Cerebellar nuclear complex (tissue), 1 donor: ENCODE data around the gene SYT5.
"Not testable (repeated sequence)": the region's sequence is repeated elsewhere in the genome, so short reads cannot be mapped to it uniquely, and the experiment has no call there.

Experiments
- DNase-seq, 2 experiments: peaks; one replicate each; lab custom pipeline; 2025; lab: John Stamatoyannopoulos, UW

SYT5 gene

DNA sequence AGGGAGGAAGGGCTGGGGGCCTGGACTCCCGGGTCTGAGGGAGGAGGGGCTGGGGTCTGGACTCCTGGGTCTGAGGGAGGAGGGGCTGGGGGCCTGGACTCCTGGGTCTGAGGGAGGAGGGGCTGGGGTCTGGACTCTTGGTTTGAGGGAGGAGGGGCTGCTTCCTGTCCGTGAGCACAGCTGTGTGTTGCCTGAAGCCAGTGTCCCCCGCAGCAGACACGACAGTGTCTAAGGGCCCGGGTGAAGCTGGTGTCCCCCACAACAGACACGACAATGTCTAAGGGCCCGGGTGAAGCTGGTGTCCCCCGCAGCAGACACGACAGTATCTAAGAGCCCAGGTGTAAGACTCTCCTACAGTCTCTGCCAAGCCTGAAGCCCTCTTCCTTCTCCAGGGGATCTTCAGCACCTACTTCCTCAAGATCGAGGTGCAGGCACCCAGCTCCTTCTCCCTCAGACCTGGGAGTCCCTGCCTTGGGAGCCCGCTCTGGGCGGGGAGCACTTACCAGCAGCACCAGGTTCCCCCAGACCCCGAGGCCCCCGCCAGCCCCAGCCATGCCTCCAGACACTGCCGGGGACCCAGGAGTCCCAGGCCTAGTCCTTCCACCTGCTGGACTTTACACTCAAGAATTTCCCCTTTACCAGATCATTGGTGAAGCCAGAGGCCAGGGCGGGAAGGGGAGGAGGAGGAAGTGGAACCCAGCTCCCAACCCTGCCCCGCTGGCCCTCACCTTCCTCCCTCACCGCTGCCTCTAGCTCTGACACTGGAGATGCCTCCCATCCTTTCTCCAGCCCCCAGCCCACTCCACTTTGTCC is 29.0 kb upstream of the SYT5 start, which contains the start of gene PTPRH:
TSS of gene PTPRH (minus strand) at position 622 of the 813 bp plus-strand sequence. CDS start at position 554, 68 bp downstream.
- DNase-seq: no peak

DNA sequence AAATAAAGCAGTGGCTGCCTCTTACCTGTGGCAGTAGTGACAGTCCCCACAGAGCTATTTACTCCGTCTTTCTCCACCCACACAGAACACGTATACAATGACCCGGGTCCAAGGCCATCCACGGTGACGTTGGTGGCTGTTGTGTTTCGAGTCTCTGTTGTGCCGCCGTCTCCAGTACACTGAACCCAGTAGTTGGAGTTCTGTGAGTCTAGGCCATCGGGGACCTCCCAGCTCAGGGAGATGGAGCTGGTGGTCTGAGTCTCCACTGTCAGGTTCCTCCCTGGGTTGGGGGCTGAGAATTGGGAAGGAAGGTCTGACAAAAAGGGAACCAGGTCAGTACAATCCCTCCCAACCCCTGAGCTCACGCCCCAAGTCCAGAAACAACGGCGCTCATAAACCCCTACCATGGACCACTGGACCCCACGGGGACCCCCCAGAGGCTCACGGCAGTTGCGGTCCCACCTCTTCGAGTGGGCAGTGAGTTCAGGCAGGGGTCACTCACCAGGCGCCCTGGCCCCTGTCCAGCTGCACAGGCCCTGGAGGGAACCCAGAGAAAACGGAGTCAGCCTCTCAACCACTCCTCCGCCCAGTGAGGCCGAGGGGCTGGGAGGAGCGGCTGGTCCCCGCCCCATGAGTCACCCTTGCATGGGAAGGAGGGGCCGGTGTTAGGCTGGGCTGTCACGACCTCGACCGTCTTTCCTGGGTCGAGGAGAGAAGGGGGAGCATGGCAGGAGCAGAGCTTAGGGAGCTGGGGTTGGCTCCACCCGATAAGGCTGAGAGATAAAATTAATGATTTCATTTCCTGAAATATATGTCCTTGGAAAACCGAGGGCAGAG is 26.8 kb upstream of the SYT5 start:
- no peak for DNase-seq

- DNase-seq: not testable (repeated sequence)
Measured at GRCh38 chr19:55202199-55202598, 22.1 kb upstream of the SYT5 start.

- no peak for DNase-seq
Measured at GRCh38 chr19:55199620-55200204, 19.6 kb upstream of the SYT5 start.

- DNase-seq: no peak
Measured at GRCh38 chr19:55198651-55199050, 18.6 kb upstream of the SYT5 start.

DNA sequence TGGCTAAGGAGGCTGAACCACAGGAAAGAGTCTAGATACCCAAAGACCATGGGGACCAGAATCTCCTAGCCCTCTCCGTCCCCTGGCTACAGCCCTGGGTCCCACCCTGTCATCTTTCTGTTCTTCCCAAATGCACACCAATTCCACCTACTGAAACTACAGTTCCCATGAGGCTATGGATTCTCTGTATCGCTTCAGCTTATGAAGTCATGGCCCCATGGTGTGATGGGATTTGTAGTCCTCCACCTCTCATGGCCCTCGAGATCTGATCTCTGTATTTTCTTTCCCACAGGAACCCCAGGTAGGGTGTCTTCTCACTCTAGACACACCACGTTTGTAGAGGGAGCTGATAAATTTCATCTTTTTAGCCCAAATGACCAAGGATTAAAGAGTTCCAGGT is 17.4 kb upstream of the SYT5 start:
- no peak for DNase-seq

- DNase-seq: no peak
Measured at GRCh38 chr19:55196803-55197202, 16.7 kb upstream of the SYT5 start.

- no peak for DNase-seq
Measured at GRCh38 chr19:55193481-55193880, 13.4 kb upstream of the SYT5 start.

DNA sequence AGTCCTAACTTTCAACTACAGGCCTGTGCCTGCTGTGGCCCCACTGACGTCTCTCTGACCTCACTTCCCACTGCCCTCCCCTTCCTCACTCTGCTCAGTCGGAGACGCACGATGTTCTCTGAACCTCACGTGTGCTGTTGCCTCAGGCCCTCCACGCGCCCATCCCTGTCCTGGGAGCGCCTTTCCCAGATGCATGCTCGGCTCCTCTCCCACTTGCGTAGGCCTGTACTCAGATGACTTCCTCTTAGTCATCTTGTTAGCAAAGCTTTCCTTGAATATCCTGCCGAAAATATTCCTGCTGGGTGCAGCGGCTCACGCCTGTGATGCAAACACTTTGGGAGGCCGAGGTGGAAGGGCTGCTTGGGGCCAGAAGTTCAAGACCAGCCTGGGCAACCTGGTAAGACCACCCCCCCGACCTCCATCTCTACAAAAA is 9.3 kb upstream of the SYT5 start:
- no peak for DNase-seq

DNA sequence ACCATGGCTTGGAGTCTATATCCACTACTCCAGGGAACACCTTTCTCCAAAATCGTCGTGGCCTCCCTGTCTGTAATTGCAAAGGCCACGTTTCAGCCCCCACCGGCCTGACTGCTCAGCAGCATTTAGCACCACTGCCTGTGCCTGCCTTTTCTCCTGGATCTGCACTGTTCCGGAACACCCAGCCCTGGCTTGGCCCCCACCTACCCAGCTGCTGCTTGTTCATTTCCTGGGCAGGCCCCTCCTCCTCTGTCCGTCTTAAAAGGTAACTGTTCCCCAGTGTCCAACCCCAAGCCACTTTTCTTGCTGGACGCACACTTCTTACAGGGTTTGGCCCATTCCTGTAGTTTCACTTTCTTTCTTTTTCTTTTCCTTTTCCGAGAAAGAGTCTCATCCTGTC is 8.5 kb upstream of the SYT5 start:
- no peak for DNase-seq

GRCh38 chr19:55186080-55186479 is 6.0 kb upstream of the SYT5 start:
- no peak for DNase-seq

- no peak for DNase-seq
Measured at GRCh38 chr19:55181740-55182139, 1.7 kb upstream of the SYT5 start.

DNA sequence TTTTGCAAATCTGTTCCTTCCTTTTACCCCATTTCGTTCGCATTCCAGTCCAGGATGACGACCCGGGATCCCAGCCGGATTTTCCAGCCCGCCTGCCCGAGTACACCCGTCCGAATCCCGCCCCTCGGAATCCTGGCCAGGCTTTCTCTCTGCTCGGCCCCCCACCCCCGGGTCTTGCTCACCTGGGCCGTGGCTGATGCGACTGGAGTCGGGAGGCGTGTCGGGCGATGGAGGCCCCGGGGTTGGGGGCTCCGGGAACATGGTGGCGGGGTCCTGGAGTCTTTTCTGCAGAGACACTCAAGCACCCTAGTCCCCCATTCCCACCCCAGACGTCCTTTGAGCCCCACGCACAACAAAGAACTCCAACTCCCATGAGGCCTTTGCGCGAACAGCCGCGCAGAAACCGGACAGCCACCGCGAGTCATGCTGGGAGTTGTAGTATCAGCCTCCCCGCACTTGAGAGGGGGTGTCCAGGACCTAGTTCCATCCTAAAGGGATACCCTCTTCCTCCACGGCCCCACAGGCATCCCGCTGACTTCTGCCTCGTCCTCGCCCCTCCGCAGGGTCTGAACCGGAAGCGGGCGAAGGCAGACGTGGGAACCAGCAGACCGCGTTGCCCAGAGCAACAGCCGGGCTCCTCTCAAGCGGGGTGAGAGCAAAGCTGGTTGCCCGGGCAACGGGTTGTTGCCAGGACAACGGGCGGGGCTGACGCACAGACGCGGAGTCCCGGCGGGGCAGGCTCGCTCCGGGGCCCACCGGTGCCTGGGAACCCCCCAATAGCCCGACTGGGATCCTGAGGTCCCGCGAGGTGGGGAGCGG is 1.1 kb downstream of the SYT5 start:
- DNase-seq: peak; percentile 72 to 81

DNA sequence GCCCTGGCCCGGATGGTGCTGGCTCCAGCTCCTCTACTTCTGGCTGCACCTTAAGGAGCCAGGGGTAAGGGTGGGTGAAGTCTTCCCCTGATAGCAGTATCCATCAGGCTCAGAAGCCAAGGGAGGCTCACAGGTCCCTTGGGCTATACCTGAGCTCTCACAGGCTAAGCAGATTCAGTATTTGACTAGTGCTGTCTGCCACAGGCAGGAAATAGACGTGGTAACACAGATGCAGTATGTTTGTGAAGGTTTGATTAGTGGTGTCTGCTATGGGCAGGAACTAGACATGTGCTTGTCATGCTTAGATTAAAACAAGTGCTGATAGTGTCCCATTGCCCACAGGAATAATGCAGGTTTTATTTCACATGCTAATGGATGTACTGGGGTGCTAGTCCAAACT is 4.0 kb downstream of the SYT5 start:
- no peak for DNase-seq

DNA sequence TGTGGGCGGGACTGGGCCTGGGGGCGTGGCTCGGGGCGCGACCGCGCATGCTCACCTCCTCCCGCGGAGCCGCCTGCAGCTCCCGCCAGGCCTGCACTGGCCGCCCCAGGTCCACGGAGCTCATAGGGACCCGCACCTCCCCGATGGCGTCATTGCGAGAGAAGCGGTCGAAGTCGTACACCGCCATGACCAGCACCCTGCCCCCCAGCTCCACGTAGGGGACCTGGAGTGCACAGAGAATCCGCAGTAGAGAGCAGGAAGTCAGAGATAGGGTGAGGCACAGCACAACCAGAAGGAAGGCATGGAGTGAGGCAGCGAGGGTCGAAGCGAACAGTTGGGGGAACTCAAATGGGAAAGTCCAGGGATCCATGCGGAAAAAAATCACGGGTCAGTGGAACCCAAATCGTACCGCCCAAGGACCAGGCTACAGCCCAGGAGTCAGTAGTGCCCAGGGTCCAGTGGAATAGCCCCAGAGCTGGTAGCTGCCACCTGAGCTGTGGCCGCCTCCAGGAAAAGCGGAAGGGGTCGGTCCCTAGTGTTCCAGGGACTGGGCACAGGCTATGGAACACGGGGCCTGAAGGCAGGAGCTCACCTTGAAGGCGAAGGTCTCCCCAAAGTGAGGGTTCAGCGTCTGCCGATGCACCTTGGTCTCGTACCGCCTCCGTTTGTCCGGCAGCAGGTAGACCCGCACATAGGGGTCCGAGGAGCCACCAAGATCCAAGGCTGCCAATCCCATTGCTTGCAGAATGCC is 4.8 kb downstream of the SYT5 start:
- DNase-seq: no peak

- no peak for DNase-seq
Measured at GRCh38 chr19:55174425-55175116, 5.5 kb downstream of the SYT5 start.

DNA sequence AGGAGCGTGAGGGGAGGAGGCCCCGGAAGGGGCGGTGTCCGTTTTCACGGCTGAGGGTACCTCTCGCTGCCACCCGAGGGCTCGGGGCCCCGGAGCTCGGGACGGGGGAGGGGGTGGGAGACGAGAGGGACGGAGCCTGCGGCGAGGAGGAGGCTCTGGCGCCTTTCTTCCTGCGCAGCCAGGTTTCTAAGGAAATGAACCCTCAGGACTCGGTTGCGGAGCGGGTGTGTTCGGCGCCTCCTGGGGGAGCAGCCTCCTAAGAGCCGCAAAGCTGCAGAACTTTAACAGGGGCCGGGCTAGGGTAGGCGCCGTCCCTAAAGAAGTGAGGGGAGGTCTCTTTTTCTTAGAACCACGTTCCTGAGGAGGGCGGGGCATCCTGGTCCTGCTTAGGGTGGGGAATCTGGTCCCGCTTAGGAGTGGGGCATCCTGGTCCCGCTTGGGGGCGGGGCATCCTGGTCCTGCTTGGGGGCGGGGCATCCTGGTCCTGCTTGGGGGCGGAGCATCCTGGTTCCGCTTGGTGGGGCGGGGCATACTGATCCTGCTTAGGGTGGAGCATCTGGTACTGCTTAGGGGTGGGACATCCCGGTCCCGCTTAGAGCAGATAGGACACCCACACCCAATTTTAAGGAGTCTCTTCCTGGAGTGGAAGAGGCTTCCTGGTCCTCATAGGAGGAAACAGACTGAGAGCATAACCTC is 6.2 kb downstream of the SYT5 start:
- no peak for DNase-seq

DNA sequence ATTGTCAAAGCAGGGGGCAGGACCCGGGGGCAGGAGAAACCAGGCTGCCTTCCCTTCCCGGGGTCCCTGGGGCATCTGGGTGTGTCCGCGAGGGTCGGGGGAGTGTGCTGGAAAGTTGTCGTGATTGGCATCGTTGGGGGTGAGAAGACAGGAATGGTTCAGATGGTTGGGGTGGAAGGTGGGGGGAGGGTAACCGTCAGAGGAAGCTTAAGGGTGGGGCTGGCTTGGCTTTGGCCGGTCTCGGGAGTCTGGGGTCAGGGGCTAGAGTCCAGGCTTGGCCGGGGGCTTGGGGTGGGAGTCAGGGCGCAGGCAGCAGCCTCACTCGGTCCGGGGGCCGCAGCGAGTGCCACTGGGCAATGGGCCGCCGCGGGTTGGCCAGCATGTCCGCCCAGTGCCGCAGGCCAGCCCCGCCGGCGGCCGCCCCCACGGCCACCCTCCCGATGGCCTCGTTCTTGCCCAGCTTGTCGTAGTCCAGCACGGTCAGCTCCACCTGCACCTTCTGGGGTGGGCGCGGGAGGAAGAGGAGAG is 6.8 kb downstream of the SYT5 start:
- no peak for DNase-seq

DNA sequence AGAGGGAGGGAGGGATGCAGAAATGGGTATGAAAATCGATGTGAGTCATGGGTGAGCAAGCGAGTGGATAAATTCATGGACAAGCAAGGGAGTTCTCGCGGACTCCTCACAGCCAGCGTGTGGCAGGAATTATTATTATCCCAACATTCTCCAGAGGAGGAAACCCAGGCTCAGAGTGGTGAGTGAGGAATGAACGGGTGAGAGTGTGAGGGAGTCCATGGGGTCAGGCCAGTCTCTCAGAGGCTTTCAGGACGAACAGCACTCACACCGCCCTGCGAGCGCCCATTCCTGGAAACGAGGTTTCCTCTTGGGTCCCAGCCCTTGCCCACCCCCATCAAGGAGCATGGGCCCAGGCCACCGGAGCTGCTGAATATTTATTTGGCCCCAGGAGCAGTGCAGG is 7.3 kb downstream of the SYT5 start:
- no peak for DNase-seq

GRCh38 chr19:55172318-55172717 is 7.8 kb downstream of the SYT5 start:
- DNase-seq: not testable (repeated sequence)
